ENCODE measurements around the gene KCNH8.

KCNH8 gene

GRCh38 chr3:19250959-19251610 is 102.8 kb downstream of the KCNH8 start:
- no peak for DNase-seq (ENCODE audit: low read depth)

DNA sequence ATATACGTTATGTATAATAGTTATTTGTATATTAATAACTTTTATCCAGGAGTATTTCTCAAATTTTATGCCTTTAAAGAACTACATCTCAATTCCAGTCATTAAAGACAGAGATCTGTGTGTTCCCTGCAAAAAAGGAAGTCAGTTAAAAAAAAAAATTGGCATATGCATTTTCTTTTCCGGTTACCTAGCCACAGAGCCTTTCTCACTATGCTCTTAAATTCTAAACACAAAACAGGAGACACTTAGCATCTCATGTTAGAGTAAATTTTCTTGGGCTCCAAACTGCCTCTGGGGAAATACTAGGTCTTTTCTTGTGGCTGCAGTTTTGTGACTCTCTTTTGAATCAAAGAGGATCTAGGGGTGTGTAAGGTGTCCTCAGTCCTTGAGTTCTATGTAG is 105.9 kb downstream of the KCNH8 start:
- DNase-seq (ENCODE audit: low read depth), result no peak

DNA sequence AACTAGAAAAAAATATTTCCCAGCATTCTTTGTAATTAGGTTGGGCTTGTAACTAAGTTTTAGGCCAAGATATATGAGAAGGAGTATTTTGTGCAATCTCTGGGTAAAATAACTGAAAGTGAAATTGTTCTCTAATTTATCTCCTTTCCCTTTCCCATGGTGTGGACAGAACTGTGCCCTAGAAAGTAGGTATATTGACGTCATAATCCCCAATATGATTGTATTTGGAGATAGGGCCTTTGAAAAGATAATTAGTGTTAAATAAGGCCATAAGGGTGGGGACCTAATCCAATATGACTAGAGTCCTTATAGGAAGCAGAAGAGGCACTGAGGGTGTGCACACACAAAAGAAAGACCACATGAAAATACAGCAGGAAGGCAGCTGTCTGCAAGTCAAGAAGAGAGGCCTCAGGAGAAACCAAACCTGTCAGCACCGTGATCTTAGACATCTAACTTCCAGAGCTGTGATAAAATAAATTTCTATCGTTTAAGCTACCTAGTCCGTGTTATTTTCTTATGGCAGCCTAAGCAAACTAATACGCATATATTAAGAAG is 106.6 kb downstream of the KCNH8 start:
- no peak for DNase-seq (ENCODE audit: low read depth)

- DNase-seq (ENCODE audit: low read depth), result no peak
Measured at GRCh38 chr3:19256313-19256712, 108.0 kb downstream of the KCNH8 start.

DNA sequence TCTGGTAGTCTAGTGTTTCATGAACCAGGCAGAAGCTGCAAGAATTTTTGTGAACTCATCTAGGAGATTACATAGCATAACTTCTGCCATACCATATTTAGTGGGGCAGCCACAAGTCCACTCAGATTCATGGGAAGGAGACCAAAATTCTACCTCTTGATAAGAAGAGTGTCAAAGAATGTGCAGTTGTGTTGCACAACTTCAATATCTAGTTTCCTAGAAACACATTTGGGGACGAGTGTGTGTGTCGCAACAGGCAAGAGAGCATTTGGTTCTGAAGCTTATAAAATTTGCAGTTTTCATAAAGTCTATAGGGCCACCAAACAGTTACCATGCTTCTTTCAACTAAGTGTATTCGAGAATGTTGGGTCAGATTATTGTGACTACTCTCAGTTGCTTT is 115.3 kb downstream of the KCNH8 start:
- DNase-seq (ENCODE audit: low read depth), result no peak

DNA sequence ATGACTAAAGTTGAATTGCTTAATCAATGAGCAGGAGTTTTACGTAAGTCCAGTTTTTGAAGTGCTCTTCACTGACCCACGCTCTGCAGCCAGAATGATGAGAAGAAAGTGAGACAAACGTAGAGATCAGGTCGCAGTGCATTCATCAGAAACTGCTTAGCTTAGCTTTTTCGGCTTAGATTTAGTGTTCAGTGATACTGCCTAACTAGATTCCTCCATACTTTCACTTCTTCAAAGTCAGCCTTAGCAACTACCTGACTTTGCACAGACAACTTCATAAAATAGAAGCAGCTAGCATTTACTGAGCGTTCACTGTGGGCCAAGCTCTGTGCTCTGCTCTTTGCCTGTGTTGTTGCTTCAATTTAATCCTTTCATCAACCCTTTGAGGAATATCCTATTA is 116.1 kb downstream of the KCNH8 start:
- no peak for DNase-seq (ENCODE audit: low read depth)

- DNase-seq (ENCODE audit: low read depth), result no peak
Measured at GRCh38 chr3:19267040-19267439, 118.7 kb downstream of the KCNH8 start.

DNA sequence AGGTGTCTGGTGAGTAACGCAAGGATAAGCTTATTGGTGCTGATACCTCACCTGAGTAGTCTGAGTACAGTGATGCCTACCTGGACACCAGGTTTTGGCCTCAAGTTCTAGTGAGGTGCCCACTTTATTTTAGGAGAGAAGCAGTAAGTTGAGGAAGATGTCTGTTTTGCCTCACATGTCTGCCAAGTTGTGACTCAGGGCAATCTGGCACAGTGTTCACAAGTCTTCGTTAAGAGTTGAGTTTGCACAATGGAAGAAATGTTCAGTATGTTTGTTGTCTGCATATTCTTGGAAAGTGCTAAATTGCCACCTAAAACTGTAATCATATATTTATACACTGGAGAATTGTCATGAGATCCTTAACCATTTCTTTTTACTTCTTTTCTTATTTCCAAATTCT is 122.2 kb downstream of the KCNH8 start:
- no peak for DNase-seq (ENCODE audit: low read depth)

DNA sequence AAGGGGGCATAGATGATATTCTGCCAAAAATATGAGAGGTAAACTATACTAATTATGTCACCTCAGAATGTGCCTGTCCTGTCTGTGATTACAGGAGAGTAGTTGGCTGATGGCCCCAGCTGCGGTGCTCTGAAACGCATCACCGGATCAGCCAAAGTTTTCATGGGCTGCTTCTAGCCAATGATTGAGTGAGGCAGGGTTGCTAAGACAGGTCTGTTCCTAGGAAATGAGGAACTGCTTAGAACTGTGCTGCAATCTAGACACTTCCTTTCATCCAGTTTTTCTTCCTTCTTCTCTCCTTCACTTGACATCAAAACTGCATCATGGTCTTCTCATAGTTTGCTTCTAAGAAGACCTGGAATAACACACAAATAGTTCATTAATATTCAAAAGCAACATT is 124.0 kb downstream of the KCNH8 start:
- no peak for DNase-seq (ENCODE audit: low read depth)

DNA sequence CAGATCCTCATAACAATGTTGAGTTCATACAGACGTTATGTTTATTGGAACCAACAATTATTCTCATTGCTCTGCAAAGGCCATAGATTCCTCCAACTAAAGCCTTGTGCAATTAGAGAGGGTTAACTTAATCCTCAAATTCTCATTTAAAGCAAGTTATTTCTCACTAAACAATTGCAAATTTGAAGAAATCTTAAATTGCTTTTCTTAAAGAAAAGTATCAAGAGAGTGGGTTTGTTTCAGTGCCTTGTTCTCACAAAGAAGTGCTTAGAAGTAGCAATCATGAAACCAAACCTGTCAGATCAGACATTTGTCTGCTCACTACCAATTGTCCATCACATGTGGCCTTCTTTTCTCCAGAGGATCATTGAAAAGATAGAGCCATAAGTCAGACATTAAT is 124.8 kb downstream of the KCNH8 start:
- no peak for DNase-seq (ENCODE audit: low read depth)

DNA sequence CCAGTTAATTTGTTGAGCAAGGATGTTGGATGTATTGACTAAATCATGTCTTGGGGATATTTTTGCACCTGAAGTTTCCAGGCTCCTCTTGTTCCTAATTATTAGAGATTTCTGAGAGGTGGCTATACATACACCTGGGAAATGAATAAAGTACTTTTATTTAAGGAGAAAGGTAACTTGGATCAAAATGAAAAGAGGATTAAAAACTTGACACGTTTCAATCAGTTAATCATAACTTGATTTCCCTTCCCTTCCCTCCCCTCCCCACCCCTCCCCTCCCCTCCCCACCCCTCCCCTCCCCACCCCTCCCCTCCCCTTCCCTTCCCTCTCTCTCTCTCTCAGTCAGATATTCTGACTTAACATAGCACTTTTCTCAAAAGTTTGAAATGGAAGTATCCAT is 126.3 kb downstream of the KCNH8 start:
- no peak for DNase-seq (ENCODE audit: low read depth)

DNA sequence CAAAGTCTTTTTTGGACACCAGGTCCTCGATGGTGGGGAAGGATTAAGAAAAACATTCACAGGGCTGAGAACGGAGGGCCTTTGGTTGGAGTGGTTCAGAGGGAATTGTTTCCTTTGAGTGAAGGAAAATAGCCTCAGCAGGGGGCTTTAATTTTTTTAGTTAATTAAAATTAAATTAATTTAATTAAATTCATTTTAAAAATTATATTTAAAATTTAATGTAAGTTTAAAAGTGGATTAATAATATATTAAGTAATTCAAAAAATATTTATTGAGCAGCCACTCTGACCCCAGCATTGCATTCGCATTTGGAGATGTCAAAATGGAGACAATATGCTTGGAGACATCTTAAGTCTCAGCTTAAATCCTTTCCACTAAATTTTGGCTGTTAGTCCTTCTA is 136.7 kb downstream of the KCNH8 start:
- DNase-seq (ENCODE audit: low read depth), result no peak

DNA sequence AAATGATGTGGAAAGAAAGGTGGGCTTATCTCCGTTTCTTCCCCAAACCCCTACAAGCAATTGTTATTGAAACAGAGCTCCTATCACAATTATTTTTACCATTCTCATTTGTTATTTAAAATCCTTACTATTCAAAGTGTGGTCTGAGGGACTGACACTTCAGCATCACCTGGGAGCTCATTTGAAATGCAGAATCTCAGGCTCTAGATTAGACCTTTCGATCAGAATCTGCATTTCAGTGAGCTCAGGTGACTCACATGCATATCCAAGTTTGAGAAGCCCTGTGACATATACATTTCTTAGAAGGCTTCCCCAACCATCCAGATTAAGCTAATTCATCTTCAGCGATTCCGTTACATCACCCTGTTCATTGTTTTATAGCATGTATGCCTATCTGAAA is 145.0 kb downstream of the KCNH8 start:
- no peak for DNase-seq (ENCODE audit: low read depth)

- no peak for DNase-seq (ENCODE audit: low read depth)
Measured at GRCh38 chr3:19295208-19295607, 146.9 kb downstream of the KCNH8 start.

GRCh38 chr3:19331931-19332330 is 183.6 kb downstream of the KCNH8 start:
- no peak for DNase-seq (ENCODE audit: low read depth)

GRCh38 chr3:19334120-19334519 is 185.8 kb downstream of the KCNH8 start:
- DNase-seq (ENCODE audit: low read depth), result no peak

GRCh38 chr3:19338769-19339168 is 190.5 kb downstream of the KCNH8 start:
- DNase-seq (ENCODE audit: low read depth), result no peak

DNA sequence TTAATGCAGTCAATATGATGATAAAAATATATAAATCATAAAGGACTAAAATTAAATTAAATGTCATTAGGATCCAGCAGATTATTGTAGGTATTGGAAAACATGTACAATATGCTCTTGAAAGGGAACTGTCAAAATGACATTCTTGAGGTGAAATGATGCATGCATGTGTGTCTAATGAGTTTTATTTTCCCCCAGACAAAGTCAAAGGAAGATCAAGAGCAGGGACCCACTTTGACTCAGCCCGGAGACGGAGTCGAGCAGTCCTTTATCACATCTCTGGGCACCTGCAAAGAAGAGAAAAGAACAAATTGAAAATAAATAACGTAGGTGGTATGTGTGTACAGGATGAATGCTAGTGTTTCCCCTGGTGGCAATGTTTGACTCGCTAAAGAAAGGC is 194.1 kb downstream of the KCNH8 start:
- DNase-seq (ENCODE audit: low read depth), result no peak

DNA sequence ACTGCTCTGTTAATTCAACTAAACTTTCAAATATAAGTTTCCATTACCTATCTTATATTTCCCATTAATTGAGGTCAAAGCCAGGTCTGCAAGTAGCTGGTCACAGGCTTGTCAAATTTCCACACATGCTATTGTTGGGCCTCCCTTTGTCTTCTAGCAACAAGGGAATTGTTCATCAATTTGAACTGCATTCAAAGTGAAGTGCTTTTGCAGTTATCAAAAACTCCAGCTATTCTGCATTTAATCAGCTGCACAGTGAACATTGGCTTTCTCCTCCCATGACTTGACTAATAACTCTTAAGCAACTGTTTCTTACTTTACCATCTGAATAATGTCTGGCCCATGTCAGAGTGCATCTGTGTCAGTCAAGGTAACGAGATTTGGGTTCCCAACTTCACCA is 198.4 kb downstream of the KCNH8 start:
- DNase-seq (ENCODE audit: low read depth), result no peak

DNA sequence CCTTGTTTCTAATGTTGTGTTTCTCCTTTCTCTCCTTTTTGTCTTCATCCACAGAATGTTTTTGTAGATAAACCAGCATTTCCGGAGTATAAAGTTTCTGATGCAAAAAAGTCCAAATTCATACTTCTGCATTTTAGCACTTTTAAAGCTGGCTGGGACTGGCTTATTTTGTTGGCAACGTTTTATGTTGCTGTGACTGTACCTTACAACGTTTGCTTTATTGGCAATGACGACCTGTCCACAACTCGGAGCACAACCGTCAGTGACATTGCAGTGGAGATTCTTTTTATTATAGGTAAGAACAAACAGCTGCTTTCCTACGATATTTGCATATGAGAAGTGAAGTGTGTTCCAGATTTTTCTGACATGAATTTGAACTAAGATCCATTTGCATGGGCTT is 199.4 kb downstream of the KCNH8 start:
- DNase-seq (ENCODE audit: low read depth), result no peak

DNA sequence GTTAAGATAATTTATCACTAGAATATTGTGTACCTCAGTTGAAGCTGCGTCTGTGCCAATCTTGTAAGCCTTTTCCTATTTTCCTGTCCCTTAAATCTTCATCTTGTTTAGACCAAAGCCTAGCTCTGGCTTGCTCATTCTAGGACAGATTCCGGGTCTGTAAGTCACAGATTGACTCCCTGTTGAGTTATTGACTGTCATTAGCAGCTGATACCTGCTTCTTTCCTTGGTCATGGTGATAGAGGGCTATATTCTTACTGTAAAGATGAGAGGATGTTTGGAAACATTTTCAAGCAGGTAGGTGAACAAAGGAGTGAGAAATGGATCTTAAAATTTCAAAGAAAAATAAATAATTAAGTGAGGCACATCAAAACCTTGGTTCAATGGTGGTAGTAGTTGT is 200.2 kb downstream of the KCNH8 start:
- DNase-seq (ENCODE audit: low read depth), result no peak

DNA sequence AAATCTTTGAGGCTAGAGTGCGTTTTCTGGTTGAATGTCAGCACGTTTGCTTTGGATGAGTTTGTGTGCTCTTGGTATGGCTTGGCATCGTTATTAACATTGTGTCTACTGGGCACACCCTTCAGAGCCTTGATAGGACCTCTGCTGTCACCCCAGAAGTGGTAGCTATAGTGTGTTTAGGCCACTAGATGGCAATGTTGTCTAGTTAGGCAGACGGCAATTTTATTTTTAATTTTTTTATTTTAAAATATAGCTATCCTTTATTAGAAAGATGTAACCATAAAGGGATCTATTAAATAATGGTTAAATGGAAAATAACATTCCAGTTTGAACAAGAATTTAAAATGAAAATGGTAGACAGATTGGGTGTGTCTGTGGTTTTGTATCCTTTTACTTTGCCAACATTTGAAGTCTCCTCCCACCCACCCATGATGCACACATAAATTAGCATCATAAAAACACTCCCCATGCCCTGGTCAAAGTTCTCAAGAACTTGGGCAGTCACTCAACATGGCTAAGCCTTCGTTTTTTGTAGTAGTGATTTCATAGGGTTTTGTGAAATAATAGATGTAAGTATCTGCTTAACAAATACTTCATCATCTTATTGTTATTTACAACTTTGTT is 200.7 kb downstream of the KCNH8 start:
- DNase-seq (ENCODE audit: low read depth), result no peak

DNA sequence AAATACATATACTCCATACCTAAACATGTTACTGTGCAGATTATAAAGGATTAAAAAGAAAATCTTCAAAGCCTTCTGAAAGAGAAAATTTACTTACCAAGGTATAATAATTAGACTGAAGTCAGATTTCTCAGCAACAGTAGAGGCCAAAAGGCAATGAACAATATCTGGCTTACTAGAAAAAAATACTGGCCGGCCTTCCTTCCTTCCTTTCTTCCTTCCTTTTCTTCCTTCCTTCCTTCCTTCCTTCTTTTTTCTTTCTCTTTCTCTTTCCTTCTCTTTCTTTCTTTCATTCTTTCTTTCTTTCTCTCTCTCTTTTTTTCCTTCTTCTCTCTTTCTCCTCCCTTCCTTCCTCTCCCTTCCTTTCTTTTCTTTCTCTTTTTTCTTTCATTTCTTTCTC is 209.6 kb downstream of the KCNH8 start:
- no peak for DNase-seq (ENCODE audit: low read depth)

DNA sequence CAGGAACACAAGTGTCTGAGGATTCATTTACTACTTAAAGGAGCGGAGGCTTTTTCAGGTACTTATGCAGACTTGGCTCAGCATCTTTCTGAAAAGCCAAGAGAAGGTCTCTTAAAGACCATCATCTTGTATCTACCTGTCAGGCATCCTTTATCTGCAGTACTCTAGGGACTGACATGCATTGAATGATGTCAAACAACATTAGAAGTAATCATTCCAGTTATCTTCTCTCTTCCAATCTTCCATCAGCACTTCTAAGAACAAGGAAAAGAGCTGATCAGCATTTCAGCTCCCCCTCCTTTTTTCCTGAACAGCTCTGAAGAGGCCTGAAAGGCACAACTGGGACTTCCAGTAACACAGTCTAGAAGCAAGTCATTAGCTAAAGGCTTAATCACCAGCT is 214.8 kb downstream of the KCNH8 start:
- no peak for DNase-seq (ENCODE audit: low read depth)

All from T follicular helper cell (primary cell).